ENCODE measurements around the gene CHM.

The CHM gene

DNA sequence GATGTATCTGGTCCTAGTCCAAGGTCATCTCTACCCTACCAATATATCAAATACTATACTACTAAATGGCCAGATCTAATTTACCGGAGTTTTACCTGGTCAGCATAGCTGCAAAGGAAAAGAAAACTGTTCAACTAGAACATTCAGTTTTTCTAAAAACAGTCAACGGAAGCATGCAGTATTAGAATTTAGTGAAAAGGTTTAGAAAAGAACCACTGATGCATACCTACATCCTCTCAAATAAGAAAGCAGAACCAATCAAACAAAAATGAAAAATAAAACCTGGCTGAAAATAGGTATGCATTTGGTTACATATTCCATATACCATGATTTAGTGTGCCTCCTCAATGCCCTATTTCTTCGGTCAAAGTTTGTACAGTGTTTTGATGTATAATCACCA is 140.0 kb downstream of the CHM start:
- no peak for DNase-seq (ENCODE audit: low read depth)

DNA sequence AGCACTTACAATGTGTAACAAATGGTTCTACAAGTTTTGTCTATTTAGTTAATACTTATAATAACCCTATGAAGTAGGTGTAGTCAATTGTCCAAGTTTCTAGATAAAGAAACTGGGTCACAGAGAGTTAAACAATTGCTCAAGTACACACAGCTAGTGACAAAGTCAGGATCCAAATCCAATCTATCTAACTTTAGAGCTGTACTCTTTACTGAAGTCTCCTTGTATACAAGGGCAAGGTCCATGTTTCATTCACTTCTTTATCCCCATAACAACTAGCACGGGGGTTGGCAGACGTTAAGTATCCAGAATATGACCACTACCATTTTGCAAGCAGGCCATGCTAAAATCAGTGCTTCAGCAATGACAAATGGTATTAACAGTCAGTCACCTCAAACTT is 141.0 kb downstream of the CHM start:
- no peak for DNase-seq (ENCODE audit: low read depth)

DNA sequence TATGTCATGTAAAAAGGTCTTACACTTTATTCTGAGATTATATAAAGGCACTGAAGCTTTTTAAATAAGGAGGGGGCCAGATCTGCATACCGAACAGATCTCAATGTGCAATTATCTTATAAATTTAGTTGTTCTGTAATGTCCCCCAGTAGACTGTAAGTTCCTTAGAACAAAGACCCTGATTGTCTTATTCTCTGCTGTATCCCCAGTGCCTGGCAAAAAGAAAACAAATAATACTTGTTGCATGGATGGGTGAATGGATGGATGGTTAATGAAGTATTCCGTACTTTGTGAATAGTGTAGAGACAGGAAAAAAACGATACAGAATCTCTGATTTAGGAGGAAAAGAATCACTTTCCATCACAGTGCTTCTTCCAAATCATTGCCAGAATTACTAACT is 141.5 kb downstream of the CHM start:
- DNase-seq (ENCODE audit: low read depth) = no peak

DNA sequence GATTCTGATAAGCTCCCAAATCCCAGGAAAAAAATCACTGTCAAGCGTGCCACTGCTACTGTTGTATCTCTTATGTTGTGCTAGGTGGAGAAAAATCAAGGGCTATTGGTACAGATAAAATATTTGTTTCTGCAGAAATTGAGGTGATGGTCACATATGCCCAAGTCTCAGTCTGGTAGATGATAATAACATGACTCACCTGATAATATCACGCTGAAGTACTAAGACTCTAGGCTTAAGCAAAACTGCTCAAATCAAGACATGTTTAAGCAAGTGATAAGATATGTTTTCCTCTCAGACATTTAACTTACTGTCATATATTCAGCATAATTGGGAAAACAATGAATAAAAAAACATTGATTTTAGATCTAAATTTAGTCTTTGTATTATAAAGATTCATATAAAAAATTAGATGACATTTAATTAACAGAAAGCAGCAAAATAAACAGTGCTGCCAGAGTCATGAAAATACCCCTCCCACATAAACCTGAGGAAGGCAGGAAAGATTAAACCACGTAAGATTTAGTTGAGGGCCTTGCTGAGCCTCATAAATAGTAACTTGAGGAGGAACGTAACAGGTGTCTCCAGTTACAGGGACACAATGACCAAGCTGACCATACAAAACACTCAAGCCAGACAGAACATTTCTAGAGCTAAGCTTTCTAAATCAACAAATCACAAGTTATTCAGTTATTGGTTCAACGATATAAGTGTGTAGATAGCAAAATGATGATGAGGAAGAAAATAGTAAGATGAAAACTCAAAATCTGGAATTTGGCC is 143.5 kb downstream of the CHM start:
- no peak for DNase-seq (ENCODE audit: low read depth)

DNA sequence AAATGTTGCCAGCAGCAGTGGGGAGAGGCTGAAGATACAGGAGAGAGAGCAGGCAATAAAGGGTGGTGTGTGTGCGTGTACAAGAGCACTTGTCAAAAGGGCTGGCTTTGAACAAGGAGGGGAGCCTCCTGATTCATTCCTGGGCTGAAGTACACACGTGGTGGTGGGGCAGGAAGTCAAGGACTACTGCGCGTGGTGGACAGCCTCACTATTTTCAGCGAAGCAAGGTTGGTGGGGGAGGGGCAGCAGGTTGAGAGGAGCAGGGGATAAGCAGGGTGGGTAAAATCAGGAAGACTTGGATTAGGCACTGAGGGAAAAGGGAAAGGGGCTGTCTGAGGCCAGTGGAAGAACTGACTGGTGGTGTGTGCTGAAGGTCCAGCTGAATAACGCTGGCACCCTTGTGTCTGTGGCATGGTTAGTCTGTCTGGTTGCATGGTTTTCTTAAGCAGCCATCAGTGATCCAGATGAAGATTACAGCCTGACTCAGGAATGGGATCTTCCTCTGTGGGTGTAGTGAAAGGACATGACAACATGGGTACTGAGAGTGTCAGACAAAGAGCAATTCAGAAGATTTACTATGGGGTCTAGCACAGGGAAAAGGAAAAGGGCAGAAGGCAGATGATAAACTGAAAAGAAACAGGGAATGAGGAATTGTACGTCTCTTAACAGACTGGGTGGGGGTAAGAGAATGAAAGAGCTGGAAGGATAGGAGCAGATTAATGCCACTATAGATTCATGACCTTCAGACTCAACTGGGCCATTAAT is 149.8 kb downstream of the CHM start:
- DNase-seq (ENCODE audit: low read depth) = no peak

DNA sequence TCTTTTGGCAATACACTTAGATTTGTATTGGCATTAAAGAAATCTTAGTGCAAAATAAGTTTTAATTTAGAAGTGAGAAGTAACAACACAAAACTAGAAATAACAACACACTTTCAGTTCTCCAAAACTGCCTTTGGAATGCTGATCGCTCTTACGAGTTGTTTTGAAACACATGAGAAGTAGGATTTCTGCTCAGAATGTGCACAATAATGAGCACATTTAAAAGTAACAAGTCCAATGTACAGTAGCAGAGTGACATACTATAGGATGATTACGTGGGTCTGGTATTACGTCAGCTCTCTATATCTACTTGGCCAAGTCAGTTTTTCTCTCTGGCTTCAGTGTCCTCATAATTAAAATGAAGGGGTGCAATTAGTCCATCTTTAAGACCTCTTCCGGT is 164.8 kb downstream of the CHM start:
- DNase-seq (ENCODE audit: low read depth) = no peak

DNA sequence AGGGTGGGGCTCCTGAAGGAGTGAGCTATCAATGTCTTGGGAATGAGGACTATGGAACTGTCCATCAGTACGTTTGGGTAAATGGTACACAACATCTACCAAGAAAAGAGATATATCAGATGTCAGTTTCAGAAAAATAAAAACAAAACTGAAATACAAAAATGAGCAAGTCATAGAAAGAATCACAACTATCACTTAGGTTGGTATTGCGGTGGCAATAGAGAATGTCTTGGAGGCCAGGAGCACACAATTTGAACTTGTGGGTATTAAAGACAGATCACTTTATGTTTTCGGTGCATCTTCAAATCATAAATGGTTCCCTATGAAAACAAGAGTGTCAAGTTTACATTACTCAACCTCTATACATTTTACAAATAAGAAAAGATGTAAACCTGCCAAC is 176.8 kb downstream of the CHM start:
- no peak for DNase-seq (ENCODE audit: low read depth)

DNA sequence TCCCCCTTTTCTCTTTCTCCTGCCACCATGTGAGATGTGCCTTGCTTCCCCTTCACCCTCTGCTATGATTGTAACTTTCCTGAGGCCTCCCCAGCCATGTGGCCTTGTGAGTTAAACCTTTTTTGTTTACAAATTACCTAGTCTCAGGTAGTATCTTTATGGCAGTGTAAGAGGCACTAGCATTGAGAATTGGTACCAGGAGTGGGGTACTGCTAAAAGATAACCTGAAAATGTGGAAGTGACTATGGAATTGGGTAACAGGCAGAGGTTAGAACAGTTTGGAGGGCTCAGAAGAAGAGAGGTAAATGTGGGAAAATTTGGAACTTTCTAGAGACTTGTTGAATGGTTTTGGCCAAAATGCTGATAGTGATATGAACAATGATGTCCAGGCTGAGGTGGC is 182.0 kb downstream of the CHM start:
- DNase-seq (ENCODE audit: low read depth) = no peak

DNA sequence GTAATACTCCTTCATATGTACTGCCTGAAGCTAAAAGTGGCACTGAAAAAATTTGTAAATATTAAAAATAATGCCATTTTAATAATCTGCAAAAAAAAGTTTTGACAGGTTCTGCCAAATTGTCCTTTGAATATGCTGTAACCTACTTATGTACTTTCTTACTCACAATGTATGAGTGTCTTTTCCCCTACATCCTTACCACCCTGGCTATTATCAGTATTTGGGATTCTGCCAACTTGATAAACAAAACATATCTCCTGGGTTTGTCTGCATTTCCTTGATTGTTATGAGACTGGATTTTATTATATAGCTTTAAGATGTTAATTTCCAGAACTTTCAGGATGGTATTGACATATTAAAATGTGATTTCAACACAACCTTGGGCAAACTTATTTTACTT is 187.9 kb downstream of the CHM start:
- no peak for DNase-seq (ENCODE audit: low read depth)

DNA sequence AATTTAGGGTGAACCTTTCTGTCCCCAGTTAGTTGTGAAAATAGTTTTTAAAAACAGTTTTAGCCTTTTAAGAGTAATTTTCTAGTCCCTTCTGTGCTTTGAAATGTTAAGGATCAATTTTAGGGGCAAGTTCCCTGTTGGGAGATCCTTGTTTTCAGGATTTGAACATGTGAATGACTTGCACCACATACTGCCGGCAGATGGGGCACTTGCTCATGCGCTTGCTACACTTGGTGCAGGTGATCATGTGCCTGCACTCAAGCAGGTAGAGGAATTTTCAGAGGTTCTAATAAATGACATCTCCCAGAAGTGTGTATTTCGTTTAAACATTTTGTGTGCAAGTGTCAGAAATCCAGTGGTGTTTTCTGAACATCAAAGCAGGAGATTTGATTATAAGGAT is 195.9 kb downstream of the CHM start:
- DNase-seq (ENCODE audit: low read depth) = no peak

DNA sequence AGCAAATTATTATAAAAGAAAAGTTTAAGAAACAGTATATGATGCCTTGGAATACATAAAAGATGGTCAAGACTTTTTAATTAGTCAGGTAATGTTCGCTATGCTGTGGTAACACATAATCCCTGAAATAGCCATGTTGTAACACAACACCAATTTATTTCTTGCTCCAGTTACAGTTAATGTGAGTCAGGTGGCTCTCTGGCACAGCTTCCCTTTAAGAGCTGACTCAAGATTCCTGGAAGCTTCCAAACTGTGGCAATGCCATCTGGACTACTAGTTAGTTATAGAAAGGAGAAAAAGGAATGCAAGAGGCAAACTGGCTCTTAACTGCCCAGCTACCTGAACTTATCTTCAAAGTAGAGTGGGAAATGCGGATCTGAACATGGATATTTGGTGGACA is 210.5 kb downstream of the CHM start:
- DNase-seq (ENCODE audit: low read depth) = no peak

DNA sequence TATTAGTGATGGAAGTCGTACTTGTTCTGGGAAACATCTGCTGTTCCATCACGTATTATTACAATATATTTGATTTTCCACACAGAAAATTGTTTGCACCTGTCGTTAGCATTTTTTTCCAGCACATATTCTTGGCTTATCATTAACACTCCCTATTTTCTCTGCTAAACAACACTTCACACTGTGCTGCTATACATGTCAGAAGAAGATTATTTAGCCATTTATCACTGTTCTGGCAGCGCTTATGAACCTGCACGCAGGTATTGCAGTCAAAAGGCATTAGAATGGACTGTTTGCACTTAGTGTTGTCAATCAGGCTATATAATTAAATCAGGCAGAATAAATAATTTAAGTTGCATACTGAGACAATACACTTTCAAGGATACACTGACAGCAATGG is 218.6 kb downstream of the CHM start:
- no peak for DNase-seq (ENCODE audit: low read depth)

DNA sequence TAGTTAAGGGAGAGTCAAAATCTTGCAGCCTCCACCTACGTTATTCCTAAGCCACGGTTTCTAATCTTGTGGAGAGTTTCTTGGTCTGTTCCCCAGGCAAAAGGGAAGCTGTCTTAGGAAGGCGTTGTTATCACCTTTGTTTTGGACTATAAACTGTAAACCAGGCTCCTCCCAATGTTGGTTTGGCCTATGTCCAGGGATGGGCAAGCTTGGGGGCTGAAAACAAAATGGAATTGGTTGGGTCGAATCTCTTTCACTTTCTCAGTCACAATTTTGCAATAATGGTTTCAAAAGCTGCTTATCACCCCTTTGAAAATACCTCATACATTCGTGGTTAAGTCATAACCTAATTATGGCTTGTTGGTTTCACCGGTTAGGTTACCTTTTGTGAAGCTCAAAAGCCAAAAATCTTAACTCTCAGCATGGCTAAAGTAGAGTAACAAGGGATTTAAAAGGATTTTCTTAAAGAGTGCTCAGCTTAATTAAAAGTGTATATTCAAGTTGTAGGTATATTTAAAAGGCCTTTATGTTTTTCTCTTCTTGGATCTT is 232.1 kb downstream of the CHM start:
- no peak for DNase-seq (ENCODE audit: low read depth)
